CD4-positive, alpha-beta T cell (primary cell): Measurements from ENCODE around the gene FRMD8. TPM values are rescaled to one million over a fixed set of nuclear protein-coding genes. Genes with fewer than 3 reads are reported as not detected.

Source experiments
- ATAC-seq: fragments of 200-7000 bp; cut with Tn5 transposase; one replicate; pipeline ENCODE4 v1.10.0; 2022; ENCODE audit warnings: mild to moderate bottlenecking; ENCODE audit not compliant: poor library complexity
- CTCF ChIA-PET: fragments of 350-600 bp; sonication (Branson Sonifier 250); formaldehyde crosslinking; loops from one replicate; lab custom pipeline; 2021; ENCODE audit warnings: antibody characterized with exemption, inconsistent platforms; lab: Charles Lee
- POLR2A ChIA-PET: fragments of 350-600 bp; sonication (Branson Sonifier 250); formaldehyde crosslinking; loops from one replicate; lab custom pipeline; 2021; ENCODE audit warnings: antibody characterized with exemption, inconsistent platforms; lab: Charles Lee
- DNase-seq, 14 experiments: peaks; one replicate each; pipeline ENCODE4 v3.0.0-alpha.2; 2013 to 2020; ENCODE audit warnings: mixed read lengths in 2 of 14
- H3K27ac ChIP-seq, 2 donors: one replicate each; pipeline versions ENCODE4 v1.5.1 to v1.7.0; 2013; ENCODE audit warnings: low read length in 2 of 2, low read depth in 1 of 2, mild to moderate bottlenecking in 1 of 2
- H3K27me3 ChIP-seq, 2 experiments: 1 replicate in 1 of 2; 2 replicates in 1 of 2; pipeline versions ENCODE4 v1.6.1 to v1.7.0; 2013; ENCODE audit warnings: low read length in 2 of 2, control low read depth in 1 of 2, mild to moderate bottlenecking in 1 of 2, moderate library complexity in 1 of 2; ENCODE audit not compliant: insufficient read depth in 2 of 2, control insufficient read depth in 1 of 2
- H3K36me3 ChIP-seq: one replicate; pipeline ENCODE4 v1.6.1; 2013; ENCODE audit warnings: low read length, control low read depth; ENCODE audit not compliant: insufficient read depth
- H3K4me1 ChIP-seq: one replicate; pipeline ENCODE4 v1.6.1; 2013; ENCODE audit warnings: low read length, control low read depth; ENCODE audit not compliant: insufficient read depth
- H3K4me3 ChIP-seq: one replicate; pipeline ENCODE4 v1.5.1; 2013; ENCODE audit warnings: mild to moderate bottlenecking, low read length, moderate library complexity
- H3K9me3 ChIP-seq, 2 experiments: 1 replicate in 1 of 2; 2 replicates in 1 of 2; pipeline versions ENCODE4 v1.6.1 to v1.7.0; 2013; ENCODE audit warnings: low read length in 2 of 2, mild to moderate bottlenecking in 2 of 2, control low read depth in 1 of 2, moderate library complexity in 1 of 2; ENCODE audit not compliant: control insufficient read depth in 1 of 2, insufficient read depth in 1 of 2
- H3K27ac Mint-ChIP-seq: one replicate; pipeline ENCODE4 v1.8.0; 2020; ENCODE audit warnings: mixed read lengths
- H3K27me3 Mint-ChIP-seq: one replicate; pipeline ENCODE4 v1.8.0; 2021; ENCODE audit warnings: mixed read lengths
- H3K36me3 Mint-ChIP-seq: one replicate; pipeline ENCODE4 v1.8.0; 2021; ENCODE audit warnings: low read depth, mixed read lengths
- H3K4me1 Mint-ChIP-seq: one replicate; pipeline ENCODE4 v1.8.0; 2021; ENCODE audit warnings: low read depth, mixed read lengths
- H3K4me3 Mint-ChIP-seq: one replicate; pipeline ENCODE4 v1.8.0; 2020; ENCODE audit warnings: mild to moderate bottlenecking, mixed read lengths
- H3K9me3 Mint-ChIP-seq: one replicate; pipeline ENCODE4 v1.8.0; 2020; ENCODE audit warnings: mixed read lengths
- CTCF ChIP-seq: fragments of 200-600 bp; IDR thresholded peaks from one replicate; pipeline ENCODE4 v1.8.0; 2022; ENCODE audit warnings: antibody characterized with exemption, mild to moderate bottlenecking
- intact Hi-C, 2 experiments: fragments of 100-400 bp; cut with DNase I in 1 of 2; cut with micrococcal nuclease in 1 of 2; formaldehyde crosslinking; loops; one replicate each; pipeline versions ENCODE4 v1.15.1 to v1.9.0; 2023 to 2025; cut with DNase I, micrococcal nuclease
- total RNA-seq, 174 experiments: library from RNA in 2 of 174; stranded (reverse) in 2 of 174; gene quantifications; one replicate each; pipeline ENCODE4 v1.2.3 and lab custom pipeline; 2021 to 2026

Gene FRMD8
- total RNA-seq, 2 experiments from 2014 or later, result 19.4 to 25.3 TPM

GRCh38 chr11:65363770-65364169 lies 22.7 kb upstream of the FRMD8 start:
- H3K27ac Mint-ChIP-seq, result no peak overlapping the region
- ChIA-PET CTCF (no interaction called here), POLR2A (interaction anchor here (0.7 kb wide), 1 partner anchor 136 kb away, joined by 3 read pairs; no protein-coding TSS in a partner anchor)

GRCh38 chr11:65366340-65366773 lies 20.1 kb upstream of the FRMD8 start:
- H3K4me1 Mint-ChIP-seq, result peaks cover 7% of the 10 kb centered on the region
- Histone ChIP-seq H3K4me1 (peaks cover 8% of the 10 kb centered on the region), H3K27ac (no peak overlapping the region), H3K27me3 (no peaks in the 10 kb centered on the region), H3K4me3 (no peak overlapping the region), H3K9me3 (no peaks in the 10 kb centered on the region), H3K36me3 (no peaks in the 10 kb centered on the region)
- DNase-seq (peak in 4 of 14 experiments; percentile 49 to 78 (median 78)), ATAC-seq (peak; percentile 85)
- no peaks in the 10 kb centered on the region for H3K9me3 Mint-ChIP-seq
- CTCF ChIA-PET, result interaction anchor here (1.0 kb wide), 1 partner anchor 14 kb away, joined by 3 read pairs; no protein-coding TSS in a partner anchor
- POLR2A ChIA-PET, result no interaction called here
- intact Hi-C loops, result loop anchor here (1.0 to 5.0 kb wide), 4 partner anchors 51 to 227 kb away; no protein-coding TSS in a partner anchor
- H3K36me3 Mint-ChIP-seq, result no peaks in the 10 kb centered on the region
- H3K4me3 Mint-ChIP-seq, result no peak overlapping the region
- no peaks in the 10 kb centered on the region for H3K27me3 Mint-ChIP-seq
- no peak overlapping the region for H3K27ac Mint-ChIP-seq
- peak; percentile 78 for TF ChIP-seq CTCF

More at GRCh38 chr11:65363770-65364169, 22.7 kb upstream of the FRMD8 start:
- Histone ChIP-seq H3K4me3 (no peak overlapping the region), H3K36me3 (no peaks in the 10 kb centered on the region), H3K27ac (no peak overlapping the region), H3K9me3 (no peaks in the 10 kb centered on the region), H3K4me1 (peaks cover 8% of the 10 kb centered on the region), H3K27me3 (no peaks in the 10 kb centered on the region)
- Mint-ChIP-seq H3K4me3 (no peak overlapping the region), H3K36me3 (no peaks in the 10 kb centered on the region), H3K27me3 (no peaks in the 10 kb centered on the region), H3K4me1 (peaks cover 7% of the 10 kb centered on the region), H3K9me3 (no peaks in the 10 kb centered on the region)
- no peak for DNase-seq
- no peak for TF ChIP-seq CTCF
- ATAC-seq, result no peak
- intact Hi-C loops, result no loop called here

GRCh38 chr11:65370659-65371049 lies 15.8 kb upstream of the FRMD8 start:
- DNase-seq, result no peak
- H3K27me3 Mint-ChIP-seq, result no peaks in the 10 kb centered on the region
- no peak overlapping the region for H3K27ac Mint-ChIP-seq
- H3K4me1 Mint-ChIP-seq, result peaks cover 4% of the 10 kb centered on the region
- intact Hi-C loops, result no loop called here
- ChIA-PET CTCF (no interaction called here), POLR2A (interaction anchor here (0.8 to 1.8 kb wide), 5 partner anchors 17 to 139 kb away, joined by 3 to 5 read pairs (median 3); no protein-coding TSS in a partner anchor)
- H3K4me3 Mint-ChIP-seq, result no peak overlapping the region
- H3K9me3 Mint-ChIP-seq, result no peaks in the 10 kb centered on the region
- H3K27ac ChIP-seq, result no peak overlapping the region
- no peaks in the 10 kb centered on the region for H3K27me3 ChIP-seq
- no peaks in the 10 kb centered on the region for H3K9me3 ChIP-seq
- no peak for TF ChIP-seq CTCF
- H3K36me3 ChIP-seq, result peaks cover 2% of the 10 kb centered on the region
- H3K4me3 ChIP-seq, result no peak overlapping the region
- no peak for ATAC-seq
- H3K36me3 Mint-ChIP-seq, result no peaks in the 10 kb centered on the region
- peaks cover 5% of the 10 kb centered on the region for H3K4me1 ChIP-seq
